Thyroid gland (tissue), 4 donors: ENCODE results near the gene PECR.

Experiments
- CTCF ChIP-seq, 6 experiments: fragments of 200-600 bp in 3 of 6; fragments of 450-650 bp in 3 of 6; sonication (generic) in 3 of 6; IDR thresholded peaks; one replicate each; pipeline ENCODE4 v1.5.1; 2016 to 2019; ENCODE audit warnings: antibody characterized with exemption in 6 of 6, mild to moderate bottlenecking in 2 of 6, inconsistent platforms in 1 of 6, moderate library complexity in 1 of 6
- POLR2A ChIP-seq, 2 donors: fragments of 450-650 bp; IDR thresholded peaks; one replicate each; pipeline ENCODE4 v1.6.1; 2017; ENCODE audit warnings: antibody characterized with exemption in 2 of 2, mild to moderate bottlenecking in 2 of 2, moderate library complexity in 1 of 2

- no peak for TF ChIP-seq CTCF (IDR thresholded peaks at IDR 0.05)
- TF ChIP-seq POLR2A (IDR thresholded peaks at IDR 0.05): no peak
These were observed 73.2 kb downstream of the PECR start for GRCh38 chr2:216008387-216008786.
